Body of pancreas (tissue), 4 donors: ENCODE measurements around the gene CTNND2. TPM values are rescaled to one million over a fixed set of nuclear protein-coding genes. Genes with fewer than 3 reads are reported as not detected.

Experiments used
- ATAC-seq: fragments of 150-250 bp; one replicate; pipeline ENCODE4 v1.9.1; 2016
- DNase-seq, 4 donors: peaks; one replicate each; pipeline ENCODE4 v3.0.0-alpha.2; 2019
- H3K27ac ChIP-seq, 4 donors: fragments of 200-600 bp; sonication (generic); 1 replicate in 3 of 4; 2 replicates in 1 of 4; pipeline versions ENCODE4 v1.5.1 to v1.6.1; 2016 to 2019; ENCODE audit warnings: mild to moderate bottlenecking in 1 of 4, mixed read lengths in 1 of 4, moderate library complexity in 1 of 4
- H3K27me3 ChIP-seq, 2 donors: fragments of 200-600 bp; sonication (generic); one replicate each; pipeline ENCODE4 v1.6.0; 2016; ENCODE audit warnings: mild to moderate bottlenecking in 1 of 2
- H3K36me3 ChIP-seq, 2 donors: fragments of 200-600 bp; sonication (generic); replicated peaks in 1 of 2; 2 replicates each; pipeline ENCODE4 v1.5.1; 2016; ENCODE audit warnings: low read depth in 2 of 2; ENCODE audit not compliant: insufficient read depth in 1 of 2
- H3K4me1 ChIP-seq: fragments of 200-600 bp; sonication (generic); one replicate; pipeline ENCODE4 v1.6.0; 2016
- H3K4me3 ChIP-seq, 2 donors: fragments of 200-600 bp; sonication (generic); 1 replicate in 1 of 2; 2 replicates in 1 of 2; pipeline ENCODE4 v1.5.1; 2016 to 2019
- H3K9me3 ChIP-seq, 3 donors: fragments of 200-600 bp; sonication (generic); 1 replicate in 2 of 3; 2 replicates in 1 of 3; pipeline ENCODE4 v1.5.1; 2016
- POLR2A ChIP-seq, 3 donors: fragments of 450-650 bp; IDR thresholded peaks; one replicate each; pipeline ENCODE4 v1.6.1; 2016; ENCODE audit warnings: antibody characterized with exemption in 3 of 3, mild to moderate bottlenecking in 2 of 3
- WGBS, 2 donors: methylation state at CpG; one replicate each; pipeline ENCODE4 v1.1.5; 2017; 5-methylcytosine and 5-hydroxymethylcytosine counted together
- intact Hi-C: fragments of 100-400 bp; cut with DNase I; formaldehyde crosslinking; loops from one replicate; pipeline ENCODE4 v1.15.1; 2023
- total RNA-seq, 2 donors: library from RNA; depleted of rRNA; stranded (reverse); fragments of >200 nt; gene quantifications; one replicate each; pipeline ENCODE4 v1.1.0, GENCODE V29; 2016
- TF ChIP-seq, protein P1 (sequence below), 7 experiments: fragments of 450-650 bp in 4 of 7; fragments of 200-600 bp in 3 of 7; sonication (generic) in 3 of 7; IDR thresholded peaks; one replicate each; pipeline ENCODE4 v1.5.1; 2016 to 2019; ENCODE audit warnings: antibody characterized with exemption in 7 of 7

The CTNND2 gene
- total RNA-seq, 2 donors from 2014 or later = 21.0 to 82.4 TPM

DNA sequence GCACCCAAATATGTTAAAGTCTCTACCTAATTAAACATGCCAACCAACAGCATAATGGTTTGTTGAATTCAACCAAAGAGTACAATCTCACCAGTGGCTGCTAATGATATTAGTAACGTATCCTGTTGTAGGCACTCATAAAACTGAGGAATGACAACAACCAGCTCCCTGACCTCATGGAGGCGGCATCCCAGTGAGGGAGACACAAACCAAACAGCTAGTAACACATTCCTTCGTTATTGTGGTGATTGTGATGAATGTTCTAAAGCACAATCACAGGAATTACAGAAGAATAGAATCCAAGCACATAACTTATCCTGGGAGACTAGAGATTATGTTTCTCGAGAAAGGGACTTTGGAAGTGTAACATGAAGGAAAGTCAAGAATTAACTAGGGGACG is 224.6 kb downstream of the CTNND2 start:
- H3K4me3 ChIP-seq = no peak overlapping the region
- H3K27me3 ChIP-seq = no peaks in the 10 kb centered on the region
- no peaks in the 10 kb centered on the region for H3K4me1 ChIP-seq
- no peaks in the 10 kb centered on the region for H3K9me3 ChIP-seq
- no peak for TF ChIP-seq POLR2A (IDR thresholded peaks at IDR 0.05)
- TF ChIP-seq, protein P1, sequence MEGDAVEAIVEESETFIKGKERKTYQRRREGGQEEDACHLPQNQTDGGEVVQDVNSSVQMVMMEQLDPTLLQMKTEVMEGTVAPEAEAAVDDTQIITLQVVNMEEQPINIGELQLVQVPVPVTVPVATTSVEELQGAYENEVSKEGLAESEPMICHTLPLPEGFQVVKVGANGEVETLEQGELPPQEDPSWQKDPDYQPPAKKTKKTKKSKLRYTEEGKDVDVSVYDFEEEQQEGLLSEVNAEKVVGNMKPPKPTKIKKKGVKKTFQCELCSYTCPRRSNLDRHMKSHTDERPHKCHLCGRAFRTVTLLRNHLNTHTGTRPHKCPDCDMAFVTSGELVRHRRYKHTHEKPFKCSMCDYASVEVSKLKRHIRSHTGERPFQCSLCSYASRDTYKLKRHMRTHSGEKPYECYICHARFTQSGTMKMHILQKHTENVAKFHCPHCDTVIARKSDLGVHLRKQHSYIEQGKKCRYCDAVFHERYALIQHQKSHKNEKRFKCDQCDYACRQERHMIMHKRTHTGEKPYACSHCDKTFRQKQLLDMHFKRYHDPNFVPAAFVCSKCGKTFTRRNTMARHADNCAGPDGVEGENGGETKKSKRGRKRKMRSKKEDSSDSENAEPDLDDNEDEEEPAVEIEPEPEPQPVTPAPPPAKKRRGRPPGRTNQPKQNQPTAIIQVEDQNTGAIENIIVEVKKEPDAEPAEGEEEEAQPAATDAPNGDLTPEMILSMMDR (IDR thresholded peaks at IDR 0.05) = no peak
- DNase-seq = no peak
- WGBS, 2 donors = 87% methylated on average over 5 of the region's 5 CpGs
- intact Hi-C loops = no loop called here
- no peaks in the 10 kb centered on the region for H3K36me3 ChIP-seq
- ATAC-seq = no peak
- no peak overlapping the region for H3K27ac ChIP-seq

DNA sequence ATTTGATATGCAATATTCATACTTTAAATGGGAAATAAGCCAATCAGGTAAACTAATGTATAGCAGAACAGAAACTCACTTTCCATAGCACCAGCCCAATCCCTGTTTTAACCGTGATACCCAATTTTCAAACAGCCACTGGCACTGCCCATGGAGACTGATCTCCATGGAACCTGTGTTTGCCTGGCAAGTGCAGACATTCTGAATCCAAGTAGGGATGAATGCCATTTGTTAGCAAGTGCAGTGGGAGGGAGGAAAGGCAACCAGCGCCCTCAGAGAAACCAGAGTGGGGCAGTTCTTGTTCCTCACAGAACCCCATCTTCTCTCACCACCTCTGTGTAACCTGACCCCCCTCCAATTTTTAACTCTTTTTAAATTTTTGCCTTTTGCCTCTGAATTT is 229.1 kb downstream of the CTNND2 start:
- Histone ChIP-seq H3K27ac (no peak overlapping the region), H3K4me1 (no peaks in the 10 kb centered on the region), H3K9me3 (no peaks in the 10 kb centered on the region), H3K36me3 (no peaks in the 10 kb centered on the region), H3K4me3 (no peak overlapping the region), H3K27me3 (no peaks in the 10 kb centered on the region)
- TF ChIP-seq, protein P1 (IDR thresholded peaks at IDR 0.05) = no peak
- no peak for TF ChIP-seq POLR2A (IDR thresholded peaks at IDR 0.05)
- ATAC-seq (no peak), DNase-seq (no peak)
- intact Hi-C loops = no loop called here
- 89 to 100% methylated on average over 2 of the region's 2 CpGs for WGBS, 2 donors

DNA sequence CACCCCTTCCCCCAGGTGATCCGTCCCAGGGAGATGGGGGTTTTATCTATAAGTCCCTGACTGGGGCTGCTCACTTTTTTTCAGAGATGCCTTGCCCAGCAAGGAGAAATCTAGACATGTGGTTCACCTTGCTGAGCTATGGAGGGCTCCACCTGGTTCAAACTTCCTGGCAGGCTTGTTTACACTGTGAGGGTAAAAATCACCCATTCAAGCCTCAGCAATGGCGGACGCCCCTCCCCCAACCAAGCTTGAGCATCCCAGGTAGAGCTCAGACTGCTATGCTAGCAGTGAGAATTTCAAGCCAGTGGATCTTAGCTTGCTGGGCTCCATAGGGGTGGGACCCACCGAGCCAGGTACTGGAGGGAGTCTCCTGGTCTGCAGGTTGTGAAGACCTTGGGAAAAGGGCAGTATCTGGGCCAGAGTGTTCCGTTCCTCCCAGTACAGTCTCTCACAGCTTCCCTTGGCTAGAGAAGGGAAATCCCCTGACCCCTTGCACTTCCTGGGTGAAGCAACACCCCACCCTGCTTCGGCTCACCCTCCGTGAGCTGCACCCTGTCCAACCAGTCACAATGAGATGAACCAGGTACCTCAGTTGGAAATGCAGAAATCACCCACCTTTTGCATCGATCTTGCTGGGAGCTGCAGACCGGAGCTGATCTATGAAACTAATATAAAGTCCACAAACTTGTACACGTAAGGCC is 231.7 kb downstream of the CTNND2 start:
- Histone ChIP-seq H3K36me3 (no peaks in the 10 kb centered on the region), H3K27ac (no peak overlapping the region), H3K4me1 (no peaks in the 10 kb centered on the region), H3K9me3 (no peaks in the 10 kb centered on the region), H3K27me3 (no peaks in the 10 kb centered on the region), H3K4me3 (no peak overlapping the region)
- DNase-seq (no peak), ATAC-seq (no peak)
- 86 to 92% methylated on average over 10 of the region's 10 CpGs for WGBS, 2 donors
- TF ChIP-seq, protein P1 (IDR thresholded peaks at IDR 0.05) = no peak
- TF ChIP-seq POLR2A (IDR thresholded peaks at IDR 0.05) = no peak
- intact Hi-C loops = no loop called here

DNA sequence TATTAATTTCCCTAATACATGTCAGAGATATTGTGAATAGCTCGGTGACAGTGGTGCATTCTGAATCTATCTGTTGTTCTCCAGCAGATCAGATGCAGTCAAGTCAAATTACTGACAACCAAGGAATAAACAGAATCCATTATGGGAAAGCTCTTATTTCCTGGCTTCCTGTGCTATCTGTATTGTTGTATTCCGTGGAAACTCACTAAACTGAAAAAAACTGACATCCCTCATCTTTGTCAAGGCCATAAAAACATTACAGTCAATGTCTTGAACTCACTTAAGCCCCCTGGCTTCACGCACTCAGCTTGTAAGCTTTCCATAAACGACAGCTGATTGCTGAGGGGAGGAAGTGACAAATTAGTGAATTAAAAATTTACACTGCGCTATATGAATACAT is 245.9 kb downstream of the CTNND2 start:
- 77 to 78% methylated on average over 5 of the region's 5 CpGs for WGBS, 2 donors
- H3K27ac ChIP-seq = no peak overlapping the region
- DNase-seq (no peak), ATAC-seq (no peak)
- H3K4me3 ChIP-seq = no peak overlapping the region
- intact Hi-C loops = no loop called here
- no peaks in the 10 kb centered on the region for H3K36me3 ChIP-seq
- no peaks in the 10 kb centered on the region for H3K9me3 ChIP-seq
- H3K4me1 ChIP-seq = no peaks in the 10 kb centered on the region
- H3K27me3 ChIP-seq = no peaks in the 10 kb centered on the region
- TF ChIP-seq POLR2A (IDR thresholded peaks at IDR 0.05) = no peak
- TF ChIP-seq, protein P1 (IDR thresholded peaks at IDR 0.05) = no peak

DNA sequence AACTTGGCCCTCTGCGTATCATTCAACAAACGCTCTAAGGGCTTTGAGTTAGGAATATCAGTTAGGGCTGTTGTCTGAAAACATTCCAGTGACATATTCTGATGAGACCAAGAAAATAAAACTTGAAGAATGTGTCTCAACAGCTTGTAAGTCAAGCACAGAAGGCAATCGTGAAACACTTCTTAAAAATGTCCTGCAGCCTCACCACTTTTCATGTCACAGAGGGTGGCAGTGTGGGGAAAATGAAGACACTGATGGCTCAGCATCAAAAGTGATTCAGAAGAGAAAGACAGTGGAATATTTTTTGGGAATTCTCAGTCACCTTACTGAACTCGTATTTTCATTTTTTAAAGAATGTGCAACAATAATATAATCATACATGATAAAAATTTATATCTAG is 247.3 kb downstream of the CTNND2 start:
- TF ChIP-seq, protein P1 (IDR thresholded peaks at IDR 0.05) = no peak
- no peak for TF ChIP-seq POLR2A (IDR thresholded peaks at IDR 0.05)
- H3K4me3 ChIP-seq = no peak overlapping the region
- no peaks in the 10 kb centered on the region for H3K36me3 ChIP-seq
- ATAC-seq (no peak), DNase-seq (no peak)
- intact Hi-C loops = no loop called here
- no peaks in the 10 kb centered on the region for H3K27me3 ChIP-seq
- H3K9me3 ChIP-seq = no peaks in the 10 kb centered on the region
- no peaks in the 10 kb centered on the region for H3K4me1 ChIP-seq
- WGBS, 2 donors = 89 to 91% methylated on average over 4 of the region's 4 CpGs
- H3K27ac ChIP-seq = no peak overlapping the region
